ENCODE measurements around the gene REEP1. TPM values are rescaled to one million over a fixed set of nuclear protein-coding genes. Genes with fewer than 3 reads are reported as not detected.

The REEP1 gene
- total and polyA plus RNA-seq, 9 of the 15 experiments (the other 6 are each of a cell fraction or from before 2014, with no cell fraction given), result 0.11 to 0.67 (median 0.13) TPM

DNA sequence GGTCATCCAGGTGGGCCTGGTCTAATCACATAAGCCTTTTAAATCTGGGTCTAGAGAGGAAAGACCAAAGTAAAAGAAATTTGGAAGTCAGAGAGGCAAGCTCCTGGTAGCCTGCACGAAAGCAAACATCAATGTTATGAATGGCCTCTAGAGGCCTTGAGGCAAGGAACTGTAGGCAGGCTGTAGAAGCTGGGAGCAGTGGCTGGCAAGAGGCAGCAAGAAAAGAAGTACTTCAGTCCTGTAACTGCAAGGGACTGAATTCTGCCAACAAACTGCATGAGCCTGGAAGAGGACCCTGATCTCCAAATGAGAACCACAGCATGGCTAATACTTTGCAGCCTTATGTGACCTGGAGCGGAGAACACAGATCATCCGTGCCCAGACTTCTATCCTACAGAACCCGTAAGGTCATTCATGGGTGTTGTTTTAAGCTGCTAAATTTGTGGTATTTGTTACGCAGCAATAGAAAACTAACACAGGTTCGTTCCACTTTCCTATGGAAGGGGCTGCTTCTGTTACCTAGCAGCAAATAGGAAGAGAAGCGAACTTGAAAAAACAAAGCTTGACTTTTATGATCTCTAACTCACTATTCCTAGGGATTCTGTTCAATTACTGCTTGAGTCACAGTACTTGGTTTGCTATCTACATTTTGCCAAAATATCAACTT is 143.4 kb downstream of the REEP1 start (continued):
- TF ChIP-seq, protein P1, sequence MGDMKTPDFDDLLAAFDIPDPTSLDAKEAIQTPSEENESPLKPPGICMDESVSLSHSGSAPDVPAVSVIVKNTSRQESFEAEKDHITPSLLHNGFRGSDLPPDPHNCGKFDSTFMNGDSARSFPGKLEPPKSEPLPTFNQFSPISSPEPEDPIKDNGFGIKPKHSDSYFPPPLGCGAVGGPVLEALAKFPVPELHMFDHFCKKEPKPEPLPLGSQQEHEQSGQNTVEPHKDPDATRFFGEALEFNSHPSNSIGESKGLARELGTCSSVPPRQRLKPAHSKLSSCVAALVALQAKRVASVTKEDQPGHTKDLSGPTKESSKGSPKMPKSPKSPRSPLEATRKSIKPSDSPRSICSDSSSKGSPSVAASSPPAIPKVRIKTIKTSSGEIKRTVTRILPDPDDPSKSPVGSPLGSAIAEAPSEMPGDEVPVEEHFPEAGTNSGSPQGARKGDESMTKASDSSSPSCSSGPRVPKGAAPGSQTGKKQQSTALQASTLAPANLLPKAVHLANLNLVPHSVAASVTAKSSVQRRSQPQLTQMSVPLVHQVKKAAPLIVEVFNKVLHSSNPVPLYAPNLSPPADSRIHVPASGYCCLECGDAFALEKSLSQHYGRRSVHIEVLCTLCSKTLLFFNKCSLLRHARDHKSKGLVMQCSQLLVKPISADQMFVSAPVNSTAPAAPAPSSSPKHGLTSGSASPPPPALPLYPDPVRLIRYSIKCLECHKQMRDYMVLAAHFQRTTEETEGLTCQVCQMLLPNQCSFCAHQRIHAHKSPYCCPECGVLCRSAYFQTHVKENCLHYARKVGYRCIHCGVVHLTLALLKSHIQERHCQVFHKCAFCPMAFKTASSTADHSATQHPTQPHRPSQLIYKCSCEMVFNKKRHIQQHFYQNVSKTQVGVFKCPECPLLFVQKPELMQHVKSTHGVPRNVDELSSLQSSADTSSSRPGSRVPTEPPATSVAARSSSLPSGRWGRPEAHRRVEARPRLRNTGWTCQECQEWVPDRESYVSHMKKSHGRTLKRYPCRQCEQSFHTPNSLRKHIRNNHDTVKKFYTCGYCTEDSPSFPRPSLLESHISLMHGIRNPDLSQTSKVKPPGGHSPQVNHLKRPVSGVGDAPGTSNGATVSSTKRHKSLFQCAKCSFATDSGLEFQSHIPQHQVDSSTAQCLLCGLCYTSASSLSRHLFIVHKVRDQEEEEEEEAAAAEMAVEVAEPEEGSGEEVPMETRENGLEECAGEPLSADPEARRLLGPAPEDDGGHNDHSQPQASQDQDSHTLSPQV (IDR thresholded peaks at IDR 0.05), result no peak
- no peak for TF ChIP-seq THAP12 (CRISPR knock-in tag; IDR thresholded peaks at IDR 0.05)
- 0 out of 4 replicates have a peak, but pooled peaks of 1 of the 2 experiments have one; percentile 1 for TF ChIP-seq RCOR1 (IDR thresholded peaks at IDR 0.05; ENCODE audit: borderline replicate concordance in 1 of 2, low read depth in 2 of 2, low read length in 2 of 2)
- no peak for TF ChIP-seq BMI1 (IDR thresholded peaks at IDR 0.05; ENCODE audit: low read length)
- 0 out of 2 replicates have a peak, but pooled peaks have one; percentile 15 for TF ChIP-seq ZNF444 (CRISPR knock-in tag; IDR thresholded peaks at IDR 0.05)
- no peak for TF ChIP-seq GATAD2A (IDR thresholded peaks at IDR 0.05)
- no peak for TF ChIP-seq TEAD1 (CRISPR knock-in tag; IDR thresholded peaks at IDR 0.05)
